HG02870 (cell line): ENCODE results near the gene GSDMA.

Experiments
- ATAC-seq: cut with Tn5 transposase; IDR thresholded peaks from one replicate; pipeline ENCODE4 v1.9.1; 2021; ENCODE audit warnings: mild to moderate bottlenecking, moderate library complexity; ENCODE audit not compliant: unreplicated experiment

Gene GSDMA, protein sequence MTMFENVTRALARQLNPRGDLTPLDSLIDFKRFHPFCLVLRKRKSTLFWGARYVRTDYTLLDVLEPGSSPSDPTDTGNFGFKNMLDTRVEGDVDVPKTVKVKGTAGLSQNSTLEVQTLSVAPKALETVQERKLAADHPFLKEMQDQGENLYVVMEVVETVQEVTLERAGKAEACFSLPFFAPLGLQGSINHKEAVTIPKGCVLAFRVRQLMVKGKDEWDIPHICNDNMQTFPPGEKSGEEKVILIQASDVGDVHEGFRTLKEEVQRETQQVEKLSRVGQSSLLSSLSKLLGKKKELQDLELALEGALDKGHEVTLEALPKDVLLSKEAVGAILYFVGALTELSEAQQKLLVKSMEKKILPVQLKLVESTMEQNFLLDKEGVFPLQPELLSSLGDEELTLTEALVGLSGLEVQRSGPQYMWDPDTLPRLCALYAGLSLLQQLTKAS

GRCh38 chr17:39962642-39963220 lies at the start of gene GSDMA:
TSS of gene GSDMA (plus strand) at chr17:39963004. CDS start at chr17:39965688, 2,684 bp downstream.
- ATAC-seq = no peak

DNA sequence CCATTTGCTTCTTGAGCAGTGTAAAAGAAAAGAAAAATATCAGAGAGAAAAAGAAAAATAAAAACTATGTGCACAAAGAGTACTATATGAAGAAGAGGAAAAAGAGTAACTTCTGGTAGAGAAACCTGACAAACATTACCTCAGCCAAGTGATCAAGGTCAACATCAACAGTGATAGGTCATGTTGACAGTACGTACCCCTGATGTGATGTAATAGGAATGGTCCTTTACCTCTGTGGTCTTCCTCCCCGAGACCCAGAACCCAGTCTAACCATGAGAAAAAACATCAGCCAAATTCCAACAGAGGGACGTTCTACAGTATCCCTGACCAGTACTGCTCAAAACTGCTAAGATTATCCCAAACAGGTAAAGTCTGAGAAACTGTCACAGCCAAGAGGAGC lies 48.8 kb upstream of the GSDMA start:
- no peak for ATAC-seq

- no peak for ATAC-seq
These were observed 47.2 kb upstream of the GSDMA start for GRCh38 chr17:39915559-39915958.

GRCh38 chr17:39916918-39917317 lies 45.9 kb upstream of the GSDMA start:
- ATAC-seq = no peak

DNA sequence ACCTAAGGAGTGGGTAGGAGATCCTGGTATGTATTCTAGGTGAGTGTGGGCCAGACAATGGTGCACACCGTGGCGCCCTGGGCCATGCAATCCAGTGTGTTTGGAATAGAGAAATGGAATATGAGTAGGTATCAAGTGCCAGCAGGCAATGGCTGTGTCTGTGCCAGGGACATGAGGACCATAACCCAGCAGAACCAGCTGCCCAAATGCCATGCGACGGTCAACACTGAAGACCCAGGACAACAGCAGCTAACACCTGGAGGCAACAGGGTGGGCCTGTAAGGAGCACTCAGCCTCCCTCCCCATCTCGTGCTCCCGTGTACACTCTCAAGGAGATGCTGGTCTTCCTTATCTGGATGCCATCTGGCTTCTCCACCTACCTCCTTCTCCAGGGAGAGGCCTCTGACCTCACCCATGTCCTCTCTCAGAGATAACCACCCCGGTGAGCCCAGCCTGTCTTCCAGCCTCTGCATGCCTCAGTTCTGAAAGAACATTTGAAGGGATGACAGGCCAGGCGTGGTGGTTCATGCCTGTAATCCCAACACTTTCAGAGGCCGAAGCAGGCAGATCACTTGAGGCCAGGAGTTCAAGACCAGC lies 43.6 kb upstream of the GSDMA start:
- no peak for ATAC-seq

GRCh38 chr17:39920218-39921210 lies 42.3 kb upstream of the GSDMA start:
- ATAC-seq = no peak

GRCh38 chr17:39921323-39921722 lies 41.5 kb upstream of the GSDMA start:
- ATAC-seq = no peak

DNA sequence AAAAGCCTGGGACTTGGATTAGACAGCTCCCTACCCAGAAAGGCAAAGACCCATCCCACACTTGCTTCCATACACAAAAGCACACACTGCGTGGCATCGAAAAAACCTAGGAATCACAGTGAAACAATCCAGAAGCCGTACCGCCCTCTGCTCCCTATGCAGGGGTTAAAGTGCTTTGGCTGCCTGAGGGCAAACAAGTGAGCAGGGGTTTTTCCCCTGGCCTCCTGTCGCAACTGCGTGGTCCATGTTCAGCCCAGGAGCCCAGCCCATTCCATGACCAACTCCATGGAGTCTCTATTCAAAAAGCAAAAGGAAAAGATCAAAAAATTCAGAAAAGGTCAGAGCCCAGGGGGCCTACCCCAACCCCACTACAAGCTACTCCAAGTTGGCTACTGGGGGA lies 40.8 kb upstream of the GSDMA start:
- no peak for ATAC-seq

GRCh38 chr17:39923230-39923629 lies 39.6 kb upstream of the GSDMA start:
- ATAC-seq = no peak

GRCh38 chr17:39923836-39924690 lies 38.7 kb upstream of the GSDMA start:
- no peak for ATAC-seq

DNA sequence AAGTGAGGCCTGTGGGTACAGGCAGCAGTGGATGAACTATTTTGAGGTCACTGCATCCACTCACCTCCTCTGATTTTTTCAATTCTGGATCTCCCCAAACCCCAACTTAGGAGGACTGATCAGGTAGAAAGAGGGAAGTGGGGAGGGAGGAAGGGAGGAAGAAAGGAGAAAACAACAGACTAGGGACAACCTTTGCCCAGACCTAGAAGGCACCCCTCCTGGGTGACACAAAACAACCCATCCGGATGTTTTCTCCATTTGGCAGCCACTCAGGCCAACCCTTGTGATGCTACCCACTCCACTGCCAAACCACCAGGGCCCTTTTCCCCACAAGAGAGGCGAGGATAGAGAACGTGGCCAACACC lies 38.1 kb upstream of the GSDMA start:
- no peak for ATAC-seq

DNA sequence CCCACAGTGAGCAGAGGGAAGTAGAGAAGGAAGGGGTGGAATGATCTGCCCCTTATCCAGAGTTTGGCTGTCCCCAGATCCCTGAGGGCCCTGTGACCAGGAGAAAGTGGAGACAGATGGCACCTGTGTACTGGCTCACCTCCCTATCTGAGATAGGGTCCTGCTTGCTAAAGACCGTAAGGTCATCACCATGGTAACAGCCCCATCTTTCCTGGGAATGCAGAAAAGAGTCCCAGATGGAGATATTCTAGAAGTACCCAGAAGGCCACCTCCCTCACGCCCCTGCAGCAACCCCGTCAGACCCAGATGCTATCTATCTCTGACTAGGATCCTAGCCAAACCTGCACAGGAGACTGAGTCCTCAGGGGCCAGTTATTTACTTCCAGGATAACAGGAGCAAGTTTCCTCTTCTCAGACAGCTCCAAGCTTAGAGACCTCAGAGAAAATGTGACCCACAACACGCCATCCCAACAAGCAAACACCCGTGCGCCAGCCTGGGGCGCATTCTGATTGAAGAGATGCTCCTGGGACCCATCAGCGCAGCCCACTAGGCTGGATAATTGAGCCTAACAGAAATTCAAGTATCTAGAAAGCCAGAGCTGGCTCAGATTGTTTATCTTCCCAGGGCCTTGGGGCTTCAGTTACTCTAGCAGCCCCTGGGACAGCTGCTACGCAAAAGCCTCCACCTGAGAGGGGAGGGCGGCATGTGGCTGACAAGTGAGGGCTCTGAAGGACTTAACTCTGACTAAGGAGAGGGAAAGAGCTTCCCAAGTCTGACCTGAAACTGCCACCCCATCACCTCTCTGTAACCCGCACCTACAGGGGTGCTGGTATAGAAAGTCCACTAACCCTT lies 37.3 kb upstream of the GSDMA start:
- ATAC-seq = no peak

- ATAC-seq = no peak
These were observed 36.6 kb upstream of the GSDMA start for GRCh38 chr17:39926135-39926587.

DNA sequence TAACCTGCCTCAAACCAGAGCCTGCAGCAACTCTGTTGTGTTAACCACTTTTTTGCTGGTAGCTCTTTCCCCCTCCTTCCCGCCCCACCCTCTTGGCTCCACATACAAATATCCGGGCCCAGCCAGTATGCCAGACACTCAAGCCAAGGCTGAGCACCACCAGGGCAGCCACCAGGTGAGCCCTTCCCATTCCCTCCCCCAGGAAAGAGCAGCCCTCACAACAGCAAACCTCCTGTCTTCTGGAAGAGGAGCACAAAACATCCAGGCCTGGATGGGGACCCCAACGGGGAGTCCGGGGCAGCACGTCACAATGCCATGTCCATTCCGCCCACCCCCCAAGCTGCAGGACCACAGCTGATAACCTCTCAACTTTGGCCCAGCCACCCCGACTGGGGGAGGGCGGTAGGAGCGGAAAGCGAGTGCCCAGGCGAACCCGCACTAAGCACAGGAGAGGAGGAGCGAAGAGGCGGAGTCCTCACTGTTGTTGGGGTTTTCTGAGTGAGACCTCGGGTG lies 36.2 kb upstream of the GSDMA start:
- ATAC-seq = peak; percentile 27

- ATAC-seq = peak; percentile 76
These were observed 35.5 kb upstream of the GSDMA start, which contains the start of the genes LRRC3C and ORMDL3 for GRCh38 chr17:39927101-39927928. TSS of gene LRRC3C (plus strand) at chr17:39927732. CDS start at chr17:39941524, 13,792 bp downstream. TSS of gene ORMDL3 (minus strand) at chr17:39927601. CDS start at chr17:39924203, 3,398 bp downstream.

- peak; percentile 6 for ATAC-seq
These were observed 34.6 kb upstream of the GSDMA start for GRCh38 chr17:39927929-39928857.
